GM23338 (cell line): Measurements from ENCODE around the gene ATP6V0C. TPM values are rescaled to one million over a fixed set of nuclear protein-coding genes. Genes with fewer than 3 reads are reported as not detected.
A peak's percentile ranks its signal among the peaks of the same experiment; 100 is the strongest.
"Not testable (repeated sequence)": the region's sequence is repeated elsewhere in the genome, so short reads cannot be mapped to it uniquely, and the experiment has no call there.

Experiments
- ATAC-seq: fragments of 200-7000 bp; cut with Tn5 transposase; 3 replicates; pipeline ENCODE4 v1.9.1; 2020
- DNase-seq: peaks from one replicate; pipeline ENCODE4 v3.0.0-alpha.2; 2015; ENCODE audit warnings: low spot score
- H2AFZ ChIP-seq: fragments of 200-600 bp; sonication (generic); 2 replicates; pipeline ENCODE4 v1.8.0; 2016; ENCODE audit warnings: antibody characterized with exemption, mild to moderate bottlenecking, moderate library complexity
- H3F3A ChIP-seq: fragments of 200-600 bp; sonication (generic); replicated peaks from 2 replicates; pipeline ENCODE4 v1.8.0; 2017; ENCODE audit warnings: antibody characterized with exemption, mixed run types, low read depth
- H3K27ac ChIP-seq: fragments of 200-600 bp; sonication (generic); 2 replicates; pipeline ENCODE4 v1.6.1; 2016; ENCODE audit warnings: low read depth
- H3K27me3 ChIP-seq: fragments of 200-600 bp; sonication (generic); 2 replicates; pipeline ENCODE4 v1.8.0; 2016; ENCODE audit warnings: mild to moderate bottlenecking, mixed run types, moderate library complexity; ENCODE audit not compliant: insufficient read depth
- H3K36me3 ChIP-seq: fragments of 200-600 bp; sonication (generic); 2 replicates; pipeline ENCODE4 v1.8.0; 2016; ENCODE audit warnings: mild to moderate bottlenecking; ENCODE audit not compliant: insufficient read depth
- H3K4me1 ChIP-seq: fragments of 200-600 bp; sonication (generic); 2 replicates; pipeline ENCODE4 v1.8.0; 2016; ENCODE audit warnings: mild to moderate bottlenecking, moderate library complexity; ENCODE audit not compliant: insufficient read depth
- H3K4me2 ChIP-seq: fragments of 200-600 bp; sonication (generic); 2 replicates; pipeline ENCODE4 v1.7.1; 2017; ENCODE audit warnings: mixed run types
- H3K4me3 ChIP-seq: fragments of 200-600 bp; sonication (generic); 2 replicates; pipeline ENCODE4 v1.6.1; 2016; ENCODE audit warnings: mixed run types
- H3K79me2 ChIP-seq: fragments of 200-600 bp; sonication (generic); replicated peaks from 2 replicates; pipeline ENCODE4 v1.8.0; 2017; ENCODE audit warnings: mild to moderate bottlenecking; ENCODE audit not compliant: insufficient read depth
- H3K9me2 ChIP-seq: fragments of 200-600 bp; sonication (generic); 2 replicates; pipeline ENCODE4 v1.8.0; 2017; ENCODE audit not compliant: insufficient read depth
- H4K20me1 ChIP-seq: fragments of 200-600 bp; sonication (generic); replicated peaks from 2 replicates; pipeline ENCODE4 v1.8.0; 2017; ENCODE audit warnings: mild to moderate bottlenecking; ENCODE audit not compliant: insufficient read depth
- H3K27ac Mint-ChIP-seq: 2 replicates; pipeline ENCODE4 v1.8.0; 2020; ENCODE audit warnings: inconsistent platforms, mild to moderate bottlenecking, moderate library complexity, mixed read lengths
- H3K27me3 Mint-ChIP-seq: 3 replicates; pipeline ENCODE4 v1.8.0; 2022; ENCODE audit warnings: low read depth, mild to moderate bottlenecking, moderate library complexity, mixed read lengths, inconsistent platforms; ENCODE audit not compliant: insufficient read depth, poor library complexity
- H3K36me3 Mint-ChIP-seq: 3 replicates; pipeline ENCODE4 v1.8.0; 2021; ENCODE audit warnings: low read depth, mild to moderate bottlenecking, inconsistent platforms, moderate library complexity, mixed read lengths
- H3K4me1 Mint-ChIP-seq: 3 replicates; pipeline ENCODE4 v1.8.0; 2020; ENCODE audit warnings: mild to moderate bottlenecking, inconsistent platforms, mixed read lengths
- H3K4me3 Mint-ChIP-seq: 3 replicates; pipeline ENCODE4 v1.8.0; 2021; ENCODE audit warnings: moderate library complexity, mild to moderate bottlenecking, inconsistent platforms, mixed read lengths
- H3K9me3 Mint-ChIP-seq: 3 replicates; pipeline ENCODE4 v1.8.0; 2020; ENCODE audit warnings: moderate library complexity, mild to moderate bottlenecking, inconsistent platforms, mixed read lengths
- CREB1 ChIP-seq: fragments of 250-450 bp; sonication (Bioruptor Pico); IDR thresholded peaks from 2 replicates; pipeline ENCODE4 v1.5.0; 2020; ENCODE audit warnings: low read depth, mild to moderate bottlenecking, moderate library complexity
- CTCF ChIP-seq, 2 experiments: fragments of 200-600 bp in 1 of 2; sonication (generic) in 1 of 2; conservative IDR thresholded peaks; 2 replicates each; pipeline versions ENCODE4 v1.5.1 to v1.6.1; 2016 to 2017; ENCODE audit warnings: antibody characterized with exemption in 2 of 2, low read depth in 2 of 2, mild to moderate bottlenecking in 2 of 2, moderate library complexity in 1 of 2
- polyA plus RNA-seq: library from polyadenylated mRNA; unstranded; fragments of >200 nt; fragmentation: Nextera tagmentation; extraction: Ambion mirVana; gene quantifications from 2 replicates; pipeline ENCODE4 v1.2.1, GENCODE V29; 2016
- total RNA-seq: library from RNA; depleted of rRNA; stranded (reverse); fragments of >200 nt; shearing (Covaris generic); gene quantifications from 2 replicates; pipeline ENCODE4 v1.2.3, GENCODE V29; 2014

ATP6V0C gene
- total and polyA plus RNA-seq, 2 experiments from 2014 or later, result 98.2 to 162 TPM

DNA sequence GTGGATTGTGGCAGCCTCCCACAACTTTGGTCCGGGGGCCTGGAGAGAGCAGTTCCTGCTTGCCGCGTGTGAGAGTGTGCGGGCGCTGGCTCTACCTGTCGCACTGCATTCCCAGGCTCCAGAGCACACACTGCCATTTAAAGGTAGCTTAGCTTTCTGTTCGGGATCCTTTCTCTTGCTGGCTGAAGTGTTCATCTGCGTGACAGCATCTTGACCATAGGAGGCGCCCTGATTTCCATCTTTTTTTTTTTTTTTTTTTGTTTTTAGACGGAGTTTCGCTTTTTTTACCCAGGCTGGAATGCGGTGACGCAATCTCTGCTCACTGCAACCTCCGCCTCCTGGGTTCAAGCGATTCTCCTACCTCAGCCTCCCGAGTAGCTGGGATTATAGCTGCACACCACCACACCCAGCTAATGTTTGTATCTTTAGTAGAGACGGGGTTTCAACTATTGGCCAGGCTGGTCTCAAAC, 37.7 kb downstream of the ATP6V0C start:
- not testable (repeated sequence) for H3K27me3 Mint-ChIP-seq, H3F3A ChIP-seq, H3K4me1 ChIP-seq, H3K4me2 ChIP-seq, H3K27me3 ChIP-seq, H3K4me3 ChIP-seq, H3K79me2 ChIP-seq, H3K9me3 Mint-ChIP-seq, H4K20me1 ChIP-seq, H3K36me3 Mint-ChIP-seq, H2AFZ ChIP-seq, H3K9me2 ChIP-seq, H3K4me1 Mint-ChIP-seq, H3K36me3 ChIP-seq
- H3K27ac ChIP-seq, result peak overlapping the region; percentile 85
- DNase-seq (peak; percentile 76), ATAC-seq (peak; percentile 79)
- TF ChIP-seq CREB1 (CRISPR knock-in tag) (peak; percentile 42; the same call in 1 of the 2 replicates), CTCF (conservative IDR thresholded peaks at IDR 0.05; ENCODE audit: low read depth in 2 of 2) (peak; percentile 32 to 45)
- Mint-ChIP-seq H3K27ac (peak overlapping the region; percentile 75; the same call in 1 of the 2 replicates), H3K4me3 (0 out of 3 replicates have a peak overlapping the region, but pooled peaks have one; percentile 19)

DNA sequence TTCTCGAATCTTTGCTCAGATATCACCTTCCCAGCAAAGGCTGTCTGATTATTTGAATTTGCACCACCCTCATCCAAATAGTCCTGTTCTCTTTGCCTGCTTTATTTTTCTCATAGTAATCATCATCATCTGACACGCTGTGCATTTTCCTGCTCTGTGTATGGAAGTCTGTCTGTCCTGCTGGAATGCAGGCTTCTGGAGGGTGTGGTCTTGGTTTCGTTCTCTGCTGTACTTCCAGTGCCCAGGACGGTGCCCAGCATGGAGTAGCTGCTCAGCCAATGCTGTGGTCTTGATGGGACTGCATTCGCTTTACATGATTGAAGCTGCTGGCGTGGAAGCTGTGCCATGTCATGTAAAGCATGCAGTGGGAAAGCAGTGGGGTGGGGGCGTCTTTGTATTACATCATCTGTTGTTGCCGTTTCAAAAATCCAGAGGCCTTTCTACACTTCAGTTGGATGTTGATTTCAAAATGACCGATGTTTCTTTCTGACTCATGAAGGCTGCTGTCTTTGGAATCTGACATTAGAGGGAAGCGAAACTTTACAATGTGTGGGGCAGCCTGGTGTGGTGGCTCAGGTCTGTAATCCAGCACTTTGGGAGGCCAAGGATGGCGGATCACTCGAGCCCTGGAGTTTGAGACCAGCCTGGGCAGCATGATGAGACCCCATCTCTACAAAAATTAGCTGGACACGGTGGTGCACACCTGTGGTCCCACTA, 41.1 kb downstream of the ATP6V0C start:
- H3K36me3 ChIP-seq, H4K20me1 ChIP-seq, H2AFZ ChIP-seq, H3K9me3 Mint-ChIP-seq, H3K27me3 ChIP-seq, H3K4me1 Mint-ChIP-seq, H3K4me3 ChIP-seq, DNase-seq, H3K79me2 ChIP-seq, H3K27me3 Mint-ChIP-seq, H3K27ac Mint-ChIP-seq, H3K9me2 ChIP-seq, H3K4me3 Mint-ChIP-seq, H3K27ac ChIP-seq, H3K36me3 Mint-ChIP-seq, H3F3A ChIP-seq, H3K4me2 ChIP-seq, ATAC-seq, H3K4me1 ChIP-seq: not testable (repeated sequence)

- H3F3A ChIP-seq, H3K79me2 ChIP-seq, H3K36me3 ChIP-seq, H2AFZ ChIP-seq, H3K27me3 Mint-ChIP-seq, H3K4me3 Mint-ChIP-seq, H3K4me1 Mint-ChIP-seq, H3K27ac Mint-ChIP-seq, H3K4me3 ChIP-seq, ATAC-seq, DNase-seq, H4K20me1 ChIP-seq, H3K27ac ChIP-seq, H3K4me1 ChIP-seq, H3K27me3 ChIP-seq, H3K36me3 Mint-ChIP-seq, H3K9me2 ChIP-seq, H3K9me3 Mint-ChIP-seq, H3K4me2 ChIP-seq: not testable (repeated sequence)
These were observed 43.4 kb downstream of the ATP6V0C start for GRCh38 chr16:2557150-2557549.

DNA sequence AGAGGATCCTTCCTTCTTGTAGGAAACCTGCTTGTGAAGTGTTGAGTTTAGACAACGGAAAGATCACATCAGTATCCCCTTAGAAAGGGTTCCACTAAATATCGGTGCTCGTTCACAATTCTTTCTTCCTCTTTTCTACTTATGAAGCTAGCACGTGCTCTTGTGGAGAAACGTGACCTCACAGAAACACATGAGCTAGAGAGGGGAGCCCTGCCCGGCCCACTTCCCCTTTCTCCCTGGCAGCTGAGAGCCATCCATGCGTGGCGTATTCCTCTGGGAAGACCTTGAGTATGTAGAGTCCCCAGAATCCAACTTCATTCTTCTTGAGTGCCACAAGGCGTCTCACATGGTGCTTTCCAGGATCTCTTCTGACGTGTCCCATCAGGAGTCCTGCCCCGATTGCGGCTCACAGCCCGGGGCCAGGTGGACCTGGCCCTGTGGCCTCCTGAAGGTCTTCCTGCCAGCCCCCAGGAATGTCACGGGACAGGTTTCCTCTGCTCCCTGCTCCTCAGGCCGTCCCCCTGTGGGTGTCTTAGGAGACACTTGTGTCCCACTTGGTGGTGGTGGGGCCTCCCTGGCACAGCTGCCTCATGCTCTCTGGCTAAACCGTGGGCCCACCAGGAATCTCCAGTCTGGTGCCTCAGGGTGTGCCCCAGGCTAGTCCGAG, 46.5 kb downstream of the ATP6V0C start:
- H3K9me2 ChIP-seq, H3K4me3 ChIP-seq, H3F3A ChIP-seq, H3K27ac Mint-ChIP-seq, H3K4me1 Mint-ChIP-seq, H3K27ac ChIP-seq, H3K79me2 ChIP-seq, H3K9me3 Mint-ChIP-seq, H3K4me3 Mint-ChIP-seq, H3K4me2 ChIP-seq, H2AFZ ChIP-seq, H4K20me1 ChIP-seq, H3K36me3 ChIP-seq, DNase-seq, H3K4me1 ChIP-seq, H3K27me3 Mint-ChIP-seq, H3K36me3 Mint-ChIP-seq, H3K27me3 ChIP-seq: not testable (repeated sequence)
- ATAC-seq, result peak; percentile 66
